Measurements from ENCODE around the gene IGSF9B. TPM values are rescaled to one million over a fixed set of nuclear protein-coding genes. Genes with fewer than 3 reads are reported as not detected.

IGSF9B gene
- total and polyA plus RNA-seq, 2 donors from 2014 or later = 0.86 to 10.4 TPM

DNA sequence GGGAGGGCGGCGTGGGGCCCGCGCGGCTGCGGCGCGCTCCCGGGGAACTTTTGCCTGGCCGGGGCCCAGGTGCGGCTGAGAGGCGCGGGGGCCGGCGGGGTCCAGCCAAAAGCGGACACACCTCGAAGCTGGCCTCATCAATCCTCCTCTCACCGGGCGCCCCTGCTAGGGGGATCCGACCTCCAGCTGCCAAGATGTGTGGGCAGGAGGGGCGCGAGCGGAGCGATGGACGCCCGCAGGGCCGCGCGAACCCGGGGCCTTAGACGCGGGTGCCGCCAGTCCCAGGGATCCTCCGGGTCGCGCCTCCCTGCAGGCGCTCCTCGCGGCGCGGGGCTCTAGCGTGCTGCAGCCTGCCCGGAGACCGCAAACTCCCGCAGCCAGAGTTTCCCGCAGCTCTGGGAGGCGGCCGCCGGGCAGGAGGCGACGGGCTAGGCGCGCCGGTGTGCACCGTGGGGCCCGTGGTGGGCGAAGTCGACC, 785 bp downstream of the IGSF9B start:
- no peak for FAIRE-seq
- H3K27ac ChIP-seq (ENCODE audit: low read depth in 2 of 2, low read length in 2 of 2) = no peak overlapping the region
- intact Hi-C loops (cut with DNase I) = loop anchor here (10.0 kb wide), 1 partner anchor 79 kb away; no protein-coding TSS in a partner anchor
- TF ChIP-seq, protein P1, sequence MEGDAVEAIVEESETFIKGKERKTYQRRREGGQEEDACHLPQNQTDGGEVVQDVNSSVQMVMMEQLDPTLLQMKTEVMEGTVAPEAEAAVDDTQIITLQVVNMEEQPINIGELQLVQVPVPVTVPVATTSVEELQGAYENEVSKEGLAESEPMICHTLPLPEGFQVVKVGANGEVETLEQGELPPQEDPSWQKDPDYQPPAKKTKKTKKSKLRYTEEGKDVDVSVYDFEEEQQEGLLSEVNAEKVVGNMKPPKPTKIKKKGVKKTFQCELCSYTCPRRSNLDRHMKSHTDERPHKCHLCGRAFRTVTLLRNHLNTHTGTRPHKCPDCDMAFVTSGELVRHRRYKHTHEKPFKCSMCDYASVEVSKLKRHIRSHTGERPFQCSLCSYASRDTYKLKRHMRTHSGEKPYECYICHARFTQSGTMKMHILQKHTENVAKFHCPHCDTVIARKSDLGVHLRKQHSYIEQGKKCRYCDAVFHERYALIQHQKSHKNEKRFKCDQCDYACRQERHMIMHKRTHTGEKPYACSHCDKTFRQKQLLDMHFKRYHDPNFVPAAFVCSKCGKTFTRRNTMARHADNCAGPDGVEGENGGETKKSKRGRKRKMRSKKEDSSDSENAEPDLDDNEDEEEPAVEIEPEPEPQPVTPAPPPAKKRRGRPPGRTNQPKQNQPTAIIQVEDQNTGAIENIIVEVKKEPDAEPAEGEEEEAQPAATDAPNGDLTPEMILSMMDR (IDR thresholded peaks at IDR 0.05; ENCODE audit: borderline replicate concordance, extremely low read depth, insufficient read depth) = no peak
- H3K36me3 ChIP-seq (ENCODE audit: control insufficient read depth in 2 of 3, insufficient read depth in 3 of 3, low read length in 3 of 3) = no peaks in the 10 kb centered on the region
- H3K9me3 ChIP-seq (ENCODE audit: control insufficient read depth in 2 of 3, insufficient read depth in 1 of 3, low read length in 3 of 3) = peaks cover 0 to 2% (median 0%) of the 10 kb centered on the region in 3 donors
- peaks cover 14% of the 10 kb centered on the region for H3K27me3 ChIP-seq (ENCODE audit: control insufficient read depth, insufficient read depth, low read length)
- no peak overlapping the region for H3K9ac ChIP-seq (ENCODE audit: low read length in 3 of 3)
- no peak overlapping the region for H3K4me3 ChIP-seq (ENCODE audit: low read length in 3 of 3)
- H3K4me1 ChIP-seq (ENCODE audit: control insufficient read depth in 2 of 3, insufficient read depth in 2 of 3, low read depth in 1 of 3, low read length in 3 of 3) = peaks cover 0 to 10% (median 2%) of the 10 kb centered on the region in 3 donors
- peak in 1 of 5 donors; percentile 56 for DNase-seq

DNA sequence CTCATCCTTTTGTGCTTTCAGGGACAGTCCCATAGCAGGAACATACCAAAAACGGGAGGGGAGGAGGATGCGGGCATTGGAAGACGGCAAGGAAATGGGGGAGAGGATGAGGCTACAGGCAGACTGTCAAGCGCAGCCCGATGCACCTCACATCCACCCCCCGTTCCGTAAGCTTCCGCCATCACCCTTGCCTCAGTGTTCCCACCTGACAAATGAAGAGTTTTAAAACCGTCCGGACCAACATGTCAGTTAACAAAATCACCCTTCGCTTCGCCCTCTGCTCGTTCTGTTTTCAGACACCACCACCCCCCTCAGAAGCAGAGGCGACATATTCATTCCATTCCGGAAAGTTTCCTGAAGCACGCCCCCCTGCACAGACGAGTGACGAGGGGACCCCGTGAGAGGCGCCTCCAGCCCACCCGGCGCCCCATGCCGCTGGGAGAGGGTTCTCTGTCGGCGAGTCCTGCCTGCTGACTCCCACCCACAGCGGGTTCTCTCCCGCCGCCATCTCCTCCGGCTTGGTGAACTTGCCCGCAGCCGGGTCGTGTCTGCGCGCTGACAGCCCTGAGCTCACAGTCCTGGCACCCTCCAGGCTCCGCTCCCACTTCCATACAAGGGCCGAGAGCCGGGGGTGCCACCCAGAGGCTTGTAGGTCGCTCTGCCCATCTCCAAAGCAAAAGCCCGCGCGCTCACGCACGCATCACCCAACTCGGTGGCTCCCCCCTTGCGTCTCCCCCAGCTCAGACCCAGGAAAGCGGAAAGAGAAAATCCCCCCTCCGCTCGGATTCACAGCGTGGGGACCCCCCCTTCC, 1.5 kb downstream of the IGSF9B start:
- intact Hi-C loops (cut with DNase I) = loop anchor here (10.0 kb wide), 1 partner anchor 80 kb away; no protein-coding TSS in a partner anchor
- Histone ChIP-seq H3K4me3 (ENCODE audit: low read length in 3 of 3) (peak overlapping the region in 1 of 3 donors; percentile 25), H3K4me1 (ENCODE audit: control insufficient read depth in 2 of 3, insufficient read depth in 2 of 3, low read depth in 1 of 3, low read length in 3 of 3) (peaks cover 0 to 10% (median 2%) of the 10 kb centered on the region in 3 donors), H3K9ac (ENCODE audit: low read length in 3 of 3) (no peak overlapping the region), H3K36me3 (ENCODE audit: control insufficient read depth in 2 of 3, insufficient read depth in 3 of 3, low read length in 3 of 3) (no peaks in the 10 kb centered on the region), H3K27me3 (ENCODE audit: control insufficient read depth, insufficient read depth, low read length) (peaks cover 14% of the 10 kb centered on the region), H3K9me3 (ENCODE audit: control insufficient read depth in 2 of 3, insufficient read depth in 1 of 3, low read length in 3 of 3) (peaks cover 0 to 2% (median 0%) of the 10 kb centered on the region in 3 donors), H3K27ac (ENCODE audit: low read depth in 2 of 2, low read length in 2 of 2) (no peak overlapping the region)
- FAIRE-seq = no peak
- DNase-seq = peak in 3 of 5 donors; percentile 41 to 75 (median 61)
- TF ChIP-seq, protein P1 (IDR thresholded peaks at IDR 0.05; ENCODE audit: borderline replicate concordance, extremely low read depth, insufficient read depth) = no peak

DNA sequence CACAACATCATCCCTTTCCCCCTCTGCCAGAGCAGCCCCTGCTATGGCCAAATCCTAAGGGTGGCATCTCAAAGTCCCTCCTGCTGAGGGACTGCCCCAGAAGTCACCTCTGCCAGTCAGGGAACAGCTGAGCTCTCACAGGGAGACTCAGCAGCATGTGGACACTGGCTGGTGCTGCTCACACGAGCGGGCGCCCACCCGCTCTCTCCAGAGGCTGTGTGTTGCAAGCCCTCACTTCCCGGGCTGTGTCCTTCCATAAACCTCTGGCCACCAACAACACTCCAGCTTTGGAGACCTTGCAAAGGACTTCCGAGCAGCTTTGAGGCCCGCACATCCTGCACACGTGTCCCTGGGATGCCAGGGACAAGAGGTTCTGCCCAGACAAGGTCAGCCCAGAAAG, 2.8 kb downstream of the IGSF9B start:
- Histone ChIP-seq H3K4me3 (ENCODE audit: low read length in 3 of 3) (no peak overlapping the region), H3K9ac (ENCODE audit: low read length in 3 of 3) (no peak overlapping the region), H3K27me3 (ENCODE audit: control insufficient read depth, insufficient read depth, low read length) (peaks cover 14% of the 10 kb centered on the region), H3K36me3 (ENCODE audit: control insufficient read depth in 2 of 3, insufficient read depth in 3 of 3, low read length in 3 of 3) (no peaks in the 10 kb centered on the region), H3K27ac (ENCODE audit: low read depth in 2 of 2, low read length in 2 of 2) (no peak overlapping the region), H3K4me1 (ENCODE audit: control insufficient read depth in 2 of 3, insufficient read depth in 2 of 3, low read depth in 1 of 3, low read length in 3 of 3) (peaks cover 0 to 10% (median 2%) of the 10 kb centered on the region in 3 donors), H3K9me3 (ENCODE audit: control insufficient read depth in 2 of 3, insufficient read depth in 1 of 3, low read length in 3 of 3) (peaks cover 0 to 2% (median 0%) of the 10 kb centered on the region in 3 donors)
- TF ChIP-seq, protein P1 (IDR thresholded peaks at IDR 0.05; ENCODE audit: borderline replicate concordance, extremely low read depth, insufficient read depth) = no peak
- FAIRE-seq (no peak), DNase-seq (no peak)
- intact Hi-C loops (cut with DNase I) = loop anchor here (10.0 kb wide), 1 partner anchor 81 kb away; no protein-coding TSS in a partner anchor

Data from kidney (tissue), 14 donors.